Loucy (cell line): ENCODE measurements around the gene FGF22.

ENCODE experiments used
- H2AFZ ChIP-seq: fragments of 200-600 bp; sonication (generic); 2 replicates; pipeline ENCODE4 v1.6.0; 2016; ENCODE audit warnings: antibody characterized with exemption, mild to moderate bottlenecking, low read length, moderate library complexity
- H3F3A ChIP-seq: fragments of 200-600 bp; 2 replicates; pipeline ENCODE4 v1.6.0; 2016; ENCODE audit warnings: antibody characterized with exemption, low read depth, mild to moderate bottlenecking
- H3K27me3 ChIP-seq: fragments of 200-600 bp; sonication (generic); 2 replicates; pipeline ENCODE4 v1.6.1; 2014; ENCODE audit warnings: low read length, mild to moderate bottlenecking; ENCODE audit not compliant: insufficient read depth, poor library complexity, severe bottlenecking
- H3K36me3 ChIP-seq: fragments of 200-600 bp; sonication (generic); 2 replicates; pipeline ENCODE4 v1.6.1; 2016; ENCODE audit warnings: low read length; ENCODE audit not compliant: insufficient read depth
- H3K4me1 ChIP-seq: fragments of 200-600 bp; sonication (generic); 2 replicates; pipeline ENCODE4 v1.5.1; 2014; ENCODE audit warnings: low read length, mild to moderate bottlenecking; ENCODE audit not compliant: insufficient read depth, poor library complexity, severe bottlenecking
- H3K4me2 ChIP-seq: fragments of 200-600 bp; sonication (generic); 2 replicates; pipeline ENCODE4 v1.6.0; 2014; ENCODE audit warnings: antibody characterized with exemption, low read length, low read depth, mild to moderate bottlenecking; ENCODE audit not compliant: poor library complexity, severe bottlenecking
- H3K4me3 ChIP-seq: fragments of 200-600 bp; sonication (generic); 2 replicates; pipeline ENCODE4 v1.5.1; 2014; ENCODE audit warnings: low read length, mild to moderate bottlenecking, mixed read lengths; ENCODE audit not compliant: poor library complexity, severe bottlenecking
- H3K79me2 ChIP-seq: fragments of 200-600 bp; sonication (generic); 2 replicates; pipeline ENCODE4 v1.6.1; 2014; ENCODE audit warnings: low read length; ENCODE audit not compliant: insufficient read depth
- H3K9ac ChIP-seq: fragments of 200-600 bp; sonication (generic); 2 replicates; pipeline ENCODE4 v1.6.0; 2014; ENCODE audit warnings: mild to moderate bottlenecking, low read depth, low read length, moderate library complexity; ENCODE audit not compliant: poor library complexity, severe bottlenecking
- H3K9me2 ChIP-seq: fragments of 200-600 bp; sonication (generic); replicated peaks from 2 replicates; pipeline ENCODE4 v1.6.1; 2016; ENCODE audit warnings: low read depth, low read length, mixed read lengths
- H3K9me3 ChIP-seq: fragments of 200-600 bp; sonication (generic); 2 replicates; pipeline ENCODE4 v1.6.1; 2014; ENCODE audit warnings: mild to moderate bottlenecking, antibody characterized with exemption, low read length, low read depth; ENCODE audit not compliant: insufficient read depth
- H4K20me1 ChIP-seq: fragments of 200-600 bp; sonication (generic); 2 replicates; pipeline ENCODE4 v1.6.0; 2014; ENCODE audit warnings: antibody characterized with exemption, low read length, mild to moderate bottlenecking; ENCODE audit not compliant: insufficient read depth, poor library complexity, severe bottlenecking
- CTCF ChIP-seq: fragments of 200-600 bp; sonication (generic); conservative IDR thresholded peaks from 2 replicates; pipeline ENCODE4 v1.5.1; 2014; ENCODE audit warnings: mild to moderate bottlenecking, antibody characterized with exemption, low read length
- EZH2phosphoT487 ChIP-seq: fragments of 200-600 bp; IDR thresholded peaks from 2 replicates; pipeline ENCODE4 v1.6.1; 2018; ENCODE audit warnings: antibody characterized with exemption, mild to moderate bottlenecking, moderate library complexity, borderline replicate concordance

FGF22 gene

GRCh38 chr19:647566-648284 is 8.0 kb downstream of the FGF22 start:
- no peak overlapping the region for H2AFZ ChIP-seq
- H4K20me1 ChIP-seq = peaks cover 18% of the 10 kb centered on the region
- peaks cover 10% of the 10 kb centered on the region for H3K79me2 ChIP-seq
- no peaks in the 10 kb centered on the region for H3K9me2 ChIP-seq
- no peaks in the 10 kb centered on the region for H3K4me1 ChIP-seq
- no peak overlapping the region for H3K4me2 ChIP-seq
- H3F3A ChIP-seq = no peaks in the 10 kb centered on the region
- H3K27me3 ChIP-seq = no peaks in the 10 kb centered on the region
- H3K9ac ChIP-seq = no peak overlapping the region
- TF ChIP-seq CTCF (no peak), EZH2phosphoT487 (no peak)
- H3K36me3 ChIP-seq = peaks cover 58% of the 10 kb centered on the region; the same call in 1 of the 2 replicates
- H3K9me3 ChIP-seq = no peaks in the 10 kb centered on the region
- H3K4me3 ChIP-seq = no peak overlapping the region

GRCh38 chr19:648305-648704 is 8.6 kb downstream of the FGF22 start:
- Histone ChIP-seq H3K4me3 (no peak overlapping the region), H3K36me3 (peaks cover 63% of the 10 kb centered on the region; the same call in 1 of the 2 replicates), H4K20me1 (peaks cover 24% of the 10 kb centered on the region), H3K79me2 (peaks cover 16% of the 10 kb centered on the region), H3K9ac (no peak overlapping the region), H3K4me1 (no peaks in the 10 kb centered on the region), H3K27me3 (no peaks in the 10 kb centered on the region), H3F3A (no peaks in the 10 kb centered on the region), H2AFZ (no peak overlapping the region), H3K9me2 (no peaks in the 10 kb centered on the region), H3K4me2 (no peak overlapping the region), H3K9me3 (no peaks in the 10 kb centered on the region)
- no peak for TF ChIP-seq CTCF
- TF ChIP-seq EZH2phosphoT487 = no peak

GRCh38 chr19:648904-649801 is 9.5 kb downstream of the FGF22 start:
- no peak overlapping the region for H2AFZ ChIP-seq
- H3K9me3 ChIP-seq = no peaks in the 10 kb centered on the region
- H3K9me2 ChIP-seq = no peaks in the 10 kb centered on the region
- no peak overlapping the region for H3K4me3 ChIP-seq
- H3K27me3 ChIP-seq = no peaks in the 10 kb centered on the region
- H3K4me2 ChIP-seq = no peak overlapping the region
- no peaks in the 10 kb centered on the region for H3F3A ChIP-seq
- peaks cover 32% of the 10 kb centered on the region for H4K20me1 ChIP-seq
- H3K4me1 ChIP-seq = no peaks in the 10 kb centered on the region
- H3K9ac ChIP-seq = no peak overlapping the region
- no peak for TF ChIP-seq CTCF
- no peak for TF ChIP-seq EZH2phosphoT487
- H3K79me2 ChIP-seq = peaks cover 25% of the 10 kb centered on the region
- peaks cover 72% of the 10 kb centered on the region; the same call in 1 of the 2 replicates for H3K36me3 ChIP-seq
